HEK293T (cell line): ENCODE data around the gene CD300H.

Source experiments
- BHLHE40 ChIP-seq: fragments of 450-650 bp; IDR thresholded peaks from 2 replicates; pipeline ENCODE4 v1.6.1; 2016; ENCODE audit warnings: mild to moderate bottlenecking, moderate library complexity, borderline replicate concordance
- CTBP1 ChIP-seq: fragments of 450-650 bp; IDR thresholded peaks from 2 replicates; pipeline ENCODE4 v1.6.1; 2016; ENCODE audit warnings: borderline replicate concordance
- ELF4 ChIP-seq: fragments of 450-650 bp; IDR thresholded peaks from 2 replicates; pipeline ENCODE4 v1.6.1; 2017; ENCODE audit warnings: antibody characterized with exemption
- FOXA1 ChIP-seq: fragments of 450-650 bp; IDR thresholded peaks from 2 replicates; pipeline ENCODE4 v1.6.1; 2016; ENCODE audit warnings: mild to moderate bottlenecking
- FOXK2 ChIP-seq: fragments of 450-650 bp; IDR thresholded peaks from 2 replicates; pipeline ENCODE4 v1.6.1; 2016; ENCODE audit warnings: mild to moderate bottlenecking
- FOXM1 ChIP-seq: fragments of 450-650 bp; IDR thresholded peaks from 2 replicates; pipeline ENCODE4 v1.6.1; 2017; ENCODE audit warnings: mild to moderate bottlenecking, borderline replicate concordance
- HDGF ChIP-seq: fragments of 450-650 bp; IDR thresholded peaks from 2 replicates; pipeline ENCODE4 v1.6.1; 2017; ENCODE audit warnings: antibody characterized with exemption, borderline replicate concordance
- LEF1 ChIP-seq: fragments of 450-650 bp; IDR thresholded peaks from 2 replicates; pipeline ENCODE4 v1.6.1; 2017; ENCODE audit warnings: mild to moderate bottlenecking, borderline replicate concordance
- NFRKB ChIP-seq: fragments of 450-650 bp; IDR thresholded peaks from 2 replicates; pipeline ENCODE4 v1.6.1; 2016; ENCODE audit warnings: mild to moderate bottlenecking, moderate library complexity
- SP1 ChIP-seq: fragments of 450-650 bp; IDR thresholded peaks from 2 replicates; pipeline ENCODE4 v1.6.1; 2017
- SUZ12 ChIP-seq: fragments of 450-650 bp; IDR thresholded peaks from 2 replicates; pipeline ENCODE4 v1.6.1; 2016; ENCODE audit warnings: mild to moderate bottlenecking
- TARDBP ChIP-seq: fragments of 450-650 bp; IDR thresholded peaks from 2 replicates; pipeline ENCODE4 v1.6.1; 2016
- ZNF384 ChIP-seq: fragments of 450-650 bp; IDR thresholded peaks from 2 replicates; pipeline ENCODE4 v1.6.1; 2016
- TF ChIP-seq, protein P1 (sequence below): fragments of 450-650 bp; IDR thresholded peaks from 2 replicates; pipeline ENCODE4 v1.6.1; 2016

DNA sequence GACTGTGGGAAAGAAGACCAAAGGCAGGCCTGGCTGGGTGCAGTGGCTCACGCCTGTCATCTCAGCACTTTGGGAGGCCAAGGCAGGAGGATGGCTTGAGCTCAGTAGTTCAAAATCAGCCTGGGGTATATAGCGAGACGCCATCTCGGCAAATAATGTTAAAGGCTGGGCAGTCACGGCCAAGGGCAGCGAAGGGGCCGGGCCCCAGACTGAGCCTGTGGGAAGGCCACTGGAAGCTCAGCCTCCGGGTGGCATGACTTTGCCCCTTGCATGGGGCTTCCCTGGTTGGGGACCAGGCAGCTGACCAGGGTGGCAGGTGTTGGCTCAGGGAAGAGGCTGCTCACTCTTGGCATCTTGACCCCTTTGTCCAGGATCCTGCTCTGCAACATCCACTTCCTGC, 38.7 kb upstream of the CD300H start:
- no peak for TF ChIP-seq ZNF384
- no peak for TF ChIP-seq FOXK2
- no peak for TF ChIP-seq SUZ12
- no peak for TF ChIP-seq SP1
- TF ChIP-seq BHLHE40 = no peak
- TF ChIP-seq LEF1 = no peak
- TF ChIP-seq NFRKB = no peak
- no peak for TF ChIP-seq FOXM1
- TF ChIP-seq HDGF = no peak
- no peak for TF ChIP-seq FOXA1
- no peak for TF ChIP-seq CTBP1
- TF ChIP-seq, protein P1, sequence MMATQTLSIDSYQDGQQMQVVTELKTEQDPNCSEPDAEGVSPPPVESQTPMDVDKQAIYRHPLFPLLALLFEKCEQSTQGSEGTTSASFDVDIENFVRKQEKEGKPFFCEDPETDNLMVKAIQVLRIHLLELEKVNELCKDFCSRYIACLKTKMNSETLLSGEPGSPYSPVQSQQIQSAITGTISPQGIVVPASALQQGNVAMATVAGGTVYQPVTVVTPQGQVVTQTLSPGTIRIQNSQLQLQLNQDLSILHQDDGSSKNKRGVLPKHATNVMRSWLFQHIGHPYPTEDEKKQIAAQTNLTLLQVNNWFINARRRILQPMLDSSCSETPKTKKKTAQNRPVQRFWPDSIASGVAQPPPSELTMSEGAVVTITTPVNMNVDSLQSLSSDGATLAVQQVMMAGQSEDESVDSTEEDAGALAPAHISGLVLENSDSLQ = no peak
- TF ChIP-seq TARDBP = no peak
- no peak for TF ChIP-seq ELF4
